ENCODE data around the gene CEACAM16. TPM values are rescaled to one million over a fixed set of nuclear protein-coding genes. Genes with fewer than 3 reads are reported as not detected.

The CEACAM16 gene
- total and polyA plus RNA-seq, 9 of the 15 experiments (the other 6 are each of a cell fraction or from before 2014, with no cell fraction given), result not detected

GRCh38 chr19:44746946-44747738 lies 48.2 kb downstream of the CEACAM16 start (continued):
- TF ChIP-seq JUN (IDR thresholded peaks at IDR 0.05; ENCODE audit: borderline replicate concordance, low read depth, low read length) (peak; percentile 68; the same call in 1 of the 2 replicates), JUN (CRISPR knock-in tag; IDR thresholded peaks at IDR 0.05; ENCODE audit: borderline replicate concordance) (no peak), SMARCE1 (IDR thresholded peaks at IDR 0.05) (0 out of 2 replicates have a peak, but pooled peaks have one; percentile 23), HSF4 (CRISPR knock-in tag; IDR thresholded peaks at IDR 0.05; ENCODE audit: borderline replicate concordance) (no peak), GABPB1 (CRISPR knock-in tag; IDR thresholded peaks at IDR 0.05) (peak; percentile 39; the same call in 1 of the 2 replicates), CBFB (CRISPR knock-in tag; IDR thresholded peaks at IDR 0.05) (no peak), SP1 (CRISPR knock-in tag; IDR thresholded peaks at IDR 0.05) (no peak; the same call in 1 of the 2 replicates), ETV1 (tag; conservative IDR thresholded peaks at IDR 0.05; ENCODE audit: low read depth) (no peak), SETDB1 (IDR thresholded peaks at IDR 0.05; ENCODE audit: low read length) (no peak), BDP1 (IDR thresholded peaks at IDR 0.05; ENCODE audit: insufficient read depth, insufficient read length) (no peak), PHF21A (IDR thresholded peaks at IDR 0.05; ENCODE audit: borderline replicate concordance, low read depth) (no peak), MBD1 (CRISPR knock-in tag; IDR thresholded peaks at IDR 0.05) (no peak), FOXA3 (CRISPR knock-in tag; conservative IDR thresholded peaks at IDR 0.05 in 1 of 2, IDR thresholded peaks at IDR 0.05 in 1 of 2) (no peak), CREB3 (tag; conservative IDR thresholded peaks at IDR 0.05; ENCODE audit: low read depth) (no peak), ARHGAP35 (IDR thresholded peaks at IDR 0.05; ENCODE audit: partially characterized antibody) (no peak), THRB (CRISPR knock-in tag; conservative IDR thresholded peaks at IDR 0.05) (no peak), ZNF232 (CRISPR knock-in tag; IDR thresholded peaks at IDR 0.05) (no peak), ZNF76 (CRISPR knock-in tag; IDR thresholded peaks at IDR 0.05; ENCODE audit: borderline replicate concordance) (no peak), ZBTB33 (CRISPR knock-in tag; IDR thresholded peaks at IDR 0.05) (no peak), ZBTB9 (CRISPR knock-in tag; IDR thresholded peaks at IDR 0.05) (no peak)
